ENCODE measurements around the gene DCC. TPM values are rescaled to one million over a fixed set of nuclear protein-coding genes. Genes with fewer than 3 reads are reported as not detected.

The DCC gene
- total and polyA plus RNA-seq, 2 experiments from 2014 or later, result not detected

DNA sequence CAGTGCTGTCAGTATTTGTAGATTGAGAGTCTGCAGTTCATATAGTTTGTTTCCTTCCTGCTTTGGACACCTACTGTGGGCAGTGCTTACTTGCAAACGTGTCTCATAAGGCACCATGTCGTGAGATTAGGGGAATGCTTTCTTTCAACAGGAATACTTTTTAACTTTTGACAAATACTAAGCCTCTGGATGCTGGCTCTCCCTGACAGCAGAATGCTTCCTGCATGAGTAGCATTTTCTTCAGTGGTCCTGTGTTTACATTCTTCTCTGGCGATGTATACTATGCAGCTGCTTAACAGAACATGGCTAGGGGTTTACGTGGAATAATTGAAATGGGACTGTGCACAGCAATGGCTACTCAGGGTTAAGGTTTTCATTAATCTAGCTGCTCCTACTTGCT is 1077.0 kb downstream of the DCC start:
- no peaks in the 10 kb centered on the region for H3K36me3 ChIP-seq (ENCODE audit: low read depth)
- H3K9me2 ChIP-seq (ENCODE audit: insufficient read depth), result no peaks in the 10 kb centered on the region
- H2AFZ ChIP-seq, result no peak overlapping the region
- in situ Hi-C loops (cut with MboI), result no loop called here
- WGBS, 2 experiments (ENCODE audit: low coverage in 1 of 2, low lambda C conversion rate in 2 of 2, missing lambda C conversion rate in 2 of 2), result 3% methylated on average over 4 of the region's 4 CpGs
- no peaks in the 10 kb centered on the region for H3K79me2 ChIP-seq (ENCODE audit: insufficient read depth)
- no peak overlapping the region for H3K9ac ChIP-seq
- TF ChIP-seq EZH2phosphoT487 (IDR thresholded peaks at IDR 0.05; ENCODE audit: insufficient read depth, low read depth), result no peak
- TF ChIP-seq EZH2 (IDR thresholded peaks at IDR 0.05; ENCODE audit: insufficient read depth, poor library complexity, severe bottlenecking), result no peak
- no peaks in the 10 kb centered on the region for H3K4me1 ChIP-seq (ENCODE audit: insufficient read depth)
- H3F3A ChIP-seq (ENCODE audit: insufficient read depth), result no peaks in the 10 kb centered on the region
- no peak overlapping the region for H3K27ac ChIP-seq
- H3K4me3 ChIP-seq, result no peak overlapping the region
- H3K4me2 ChIP-seq (ENCODE audit: unreplicated experiment), result no peak overlapping the region
- no peaks in the 10 kb centered on the region for H4K20me1 ChIP-seq (ENCODE audit: insufficient read depth)
- no peak for DNase-seq
- no peaks in the 10 kb centered on the region for H3K27me3 ChIP-seq (replicated peaks; ENCODE audit: insufficient read depth)
- H3K9me3 ChIP-seq (ENCODE audit: low read depth), result no peaks in the 10 kb centered on the region

DNA sequence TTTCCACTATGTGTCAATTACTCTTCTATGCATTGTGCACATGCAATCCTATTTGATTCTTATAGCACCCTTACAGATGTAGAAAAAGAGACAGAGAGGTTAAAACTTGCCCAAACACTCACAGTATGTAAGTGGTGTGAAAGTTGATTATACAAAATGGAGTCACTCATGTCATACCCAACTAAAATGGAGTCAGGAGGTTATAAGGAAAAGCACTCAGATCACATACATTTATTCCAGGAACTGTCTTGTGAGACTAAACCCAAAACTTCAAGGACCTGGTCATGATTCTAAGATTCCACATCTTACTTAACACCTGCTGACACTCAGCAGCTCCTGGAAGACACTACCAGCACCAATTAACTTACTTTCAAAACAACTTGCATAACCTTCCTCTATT is 1081.9 kb downstream of the DCC start:
- in situ Hi-C loops (cut with MboI), result no loop called here

DNA sequence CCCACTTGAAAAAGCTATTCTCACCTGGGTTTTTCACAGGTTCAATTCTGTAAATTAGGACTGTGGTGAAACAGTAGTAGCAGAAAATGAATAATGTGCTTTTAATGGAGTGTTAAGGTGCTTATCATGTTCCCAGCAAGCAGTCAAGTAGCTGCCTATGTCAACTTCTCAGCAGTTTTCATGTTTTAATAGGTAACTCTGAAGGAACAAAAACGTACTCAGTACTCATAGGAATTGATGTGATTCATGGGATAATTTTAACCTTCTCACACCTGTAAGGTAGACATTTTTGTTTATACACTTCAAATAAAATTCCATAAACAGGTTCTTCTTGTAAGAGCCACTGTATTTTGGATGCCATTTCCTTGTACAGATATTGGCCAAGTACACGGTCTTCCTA is 1082.9 kb downstream of the DCC start:
- H3K79me2 ChIP-seq (ENCODE audit: insufficient read depth), result no peaks in the 10 kb centered on the region
- no peaks in the 10 kb centered on the region for H3K4me1 ChIP-seq (ENCODE audit: insufficient read depth)
- H3K9me3 ChIP-seq (ENCODE audit: low read depth), result no peaks in the 10 kb centered on the region
- in situ Hi-C loops (cut with MboI), result no loop called here
- H3K4me2 ChIP-seq (ENCODE audit: unreplicated experiment), result no peak overlapping the region
- 0% methylated on average over 2 of the region's 2 CpGs for WGBS, 2 experiments (ENCODE audit: low coverage in 1 of 2, low lambda C conversion rate in 2 of 2, missing lambda C conversion rate in 2 of 2)
- no peak overlapping the region for H2AFZ ChIP-seq
- H3K27me3 ChIP-seq (replicated peaks; ENCODE audit: insufficient read depth), result no peaks in the 10 kb centered on the region
- no peaks in the 10 kb centered on the region for H3K9me2 ChIP-seq (ENCODE audit: insufficient read depth)
- H3F3A ChIP-seq (ENCODE audit: insufficient read depth), result no peaks in the 10 kb centered on the region
- H3K27ac ChIP-seq, result no peak overlapping the region
- H3K4me3 ChIP-seq, result no peak overlapping the region
- no peaks in the 10 kb centered on the region for H4K20me1 ChIP-seq (ENCODE audit: insufficient read depth)
- TF ChIP-seq EZH2phosphoT487 (IDR thresholded peaks at IDR 0.05; ENCODE audit: insufficient read depth, low read depth) (no peak), EZH2 (IDR thresholded peaks at IDR 0.05; ENCODE audit: insufficient read depth, poor library complexity, severe bottlenecking) (no peak)
- no peak for DNase-seq
- H3K36me3 ChIP-seq (ENCODE audit: low read depth), result no peaks in the 10 kb centered on the region
- no peak overlapping the region for H3K9ac ChIP-seq

More for the DNA sequence above, 1081.9 kb downstream of the DCC start:
- H3K27ac ChIP-seq, result no peak overlapping the region
- H3K9me2 ChIP-seq (ENCODE audit: insufficient read depth), result no peaks in the 10 kb centered on the region
- H2AFZ ChIP-seq, result no peak overlapping the region
- H3K4me3 ChIP-seq, result no peak overlapping the region
- no peaks in the 10 kb centered on the region for H3K79me2 ChIP-seq (ENCODE audit: insufficient read depth)
- H3F3A ChIP-seq (ENCODE audit: insufficient read depth), result no peaks in the 10 kb centered on the region
- no peak for TF ChIP-seq EZH2phosphoT487 (IDR thresholded peaks at IDR 0.05; ENCODE audit: insufficient read depth, low read depth)
- TF ChIP-seq EZH2 (IDR thresholded peaks at IDR 0.05; ENCODE audit: insufficient read depth, poor library complexity, severe bottlenecking), result no peak
- no peaks in the 10 kb centered on the region for H3K36me3 ChIP-seq (ENCODE audit: low read depth)
- H3K9me3 ChIP-seq (ENCODE audit: low read depth), result no peaks in the 10 kb centered on the region
- no peak for DNase-seq
- H4K20me1 ChIP-seq (ENCODE audit: insufficient read depth), result no peaks in the 10 kb centered on the region
- no peaks in the 10 kb centered on the region for H3K4me1 ChIP-seq (ENCODE audit: insufficient read depth)
- no peak overlapping the region for H3K9ac ChIP-seq
- no peaks in the 10 kb centered on the region for H3K27me3 ChIP-seq (replicated peaks; ENCODE audit: insufficient read depth)
- no peak overlapping the region for H3K4me2 ChIP-seq (ENCODE audit: unreplicated experiment)

DNA sequence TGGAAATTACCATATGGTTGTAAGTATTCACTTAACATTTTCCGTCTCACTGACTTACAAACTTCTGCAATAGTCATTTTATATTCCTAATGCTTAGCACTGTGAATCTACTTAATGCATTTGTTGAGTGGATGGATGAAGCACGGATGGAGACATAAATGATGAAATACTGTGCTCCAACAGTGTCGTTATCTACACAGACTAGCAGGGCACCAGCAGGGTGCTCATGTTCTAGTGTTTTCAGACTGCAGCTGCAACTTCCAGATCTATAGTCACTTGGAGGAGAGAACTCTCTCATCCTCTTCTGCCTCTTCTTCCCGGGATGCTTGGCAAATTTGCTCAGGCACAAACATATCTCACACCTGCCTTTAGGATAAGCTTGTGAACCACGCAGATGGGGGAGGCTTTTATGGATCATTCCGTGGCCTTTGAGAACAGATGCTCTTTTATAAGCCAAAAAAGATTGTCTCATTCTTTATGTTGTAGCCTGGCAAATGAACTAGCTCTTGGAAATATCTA is 1086.7 kb downstream of the DCC start:
- Histone ChIP-seq H3K4me1 (ENCODE audit: insufficient read depth) (no peaks in the 10 kb centered on the region), H3K27me3 (replicated peaks; ENCODE audit: insufficient read depth) (no peaks in the 10 kb centered on the region), H3K79me2 (ENCODE audit: insufficient read depth) (no peaks in the 10 kb centered on the region), H3K9ac (no peak overlapping the region), H2AFZ (no peak overlapping the region), H3K36me3 (ENCODE audit: low read depth) (no peaks in the 10 kb centered on the region), H3K4me2 (ENCODE audit: unreplicated experiment) (no peak overlapping the region), H3K4me3 (no peak overlapping the region), H3F3A (ENCODE audit: insufficient read depth) (no peaks in the 10 kb centered on the region), H3K27ac (no peak overlapping the region), H3K9me3 (ENCODE audit: low read depth) (no peaks in the 10 kb centered on the region), H4K20me1 (ENCODE audit: insufficient read depth) (no peaks in the 10 kb centered on the region), H3K9me2 (ENCODE audit: insufficient read depth) (no peaks in the 10 kb centered on the region)
- in situ Hi-C loops (cut with MboI), result no loop called here
- WGBS, 2 experiments (ENCODE audit: low coverage in 1 of 2, low lambda C conversion rate in 2 of 2, missing lambda C conversion rate in 2 of 2), result 34 to 35% methylated on average over 6 of the region's 6 CpGs
- DNase-seq, result no peak
- TF ChIP-seq EZH2phosphoT487 (IDR thresholded peaks at IDR 0.05; ENCODE audit: insufficient read depth, low read depth), result no peak
- TF ChIP-seq EZH2 (IDR thresholded peaks at IDR 0.05; ENCODE audit: insufficient read depth, poor library complexity, severe bottlenecking), result no peak
